GM12878 (cell line): Measurements from ENCODE around the gene ANGPTL2. TPM values are rescaled to one million over a fixed set of nuclear protein-coding genes. Genes with fewer than 3 reads are reported as not detected.

Experiments
- BHLHE40 ChIP-seq, 2 experiments: fragments of 450-650 bp in 1 of 2; IDR thresholded peaks; 2 replicates each; pipeline ENCODE4 v1.6.1; 2011 to 2017; ENCODE audit warnings: low read depth in 2 of 2, borderline replicate concordance in 1 of 2, improper control_type of control experiment in 1 of 2, low read length in 1 of 2, mild to moderate bottlenecking in 1 of 2
- CHD1 ChIP-seq: IDR thresholded peaks from 2 replicates; pipeline ENCODE4 v1.6.1; 2012; ENCODE audit warnings: low read depth, low read length, improper control_type of control experiment
- EGR1 ChIP-seq, 2 experiments: IDR thresholded peaks; 1 replicate in 1 of 2; 2 replicates in 1 of 2; pipeline ENCODE4 v1.6.1; 2011 to 2012; ENCODE audit warnings: low read depth in 2 of 2, low read length in 2 of 2, borderline replicate concordance in 1 of 2, mild to moderate bottlenecking in 1 of 2, moderate library complexity in 1 of 2
- HSF1 ChIP-seq: fragments of 150-350 bp; IDR thresholded peaks from 2 replicates; pipeline ENCODE4 v1.6.1; 2014; ENCODE audit warnings: mild to moderate bottlenecking, low read depth, low read length
- KAT2A ChIP-seq: conservative IDR thresholded peaks from 2 replicates; pipeline ENCODE4 v1.6.1; 2011; ENCODE audit warnings: low read depth, low read length; ENCODE audit not compliant: control insufficient read depth
- KLF5 ChIP-seq: fragments of 450-650 bp; IDR thresholded peaks from 2 replicates; pipeline ENCODE4 v1.6.1; 2014; ENCODE audit warnings: mild to moderate bottlenecking; ENCODE audit not compliant: partially characterized antibody
- MYC ChIP-seq: IDR thresholded peaks from 2 replicates; pipeline ENCODE4 v1.6.1; 2011; ENCODE audit warnings: mild to moderate bottlenecking, low read length, moderate library complexity, inconsistent platforms; ENCODE audit not compliant: insufficient read depth, insufficient replicate concordance, insufficient read length, severe bottlenecking
- NRF1 ChIP-seq: conservative IDR thresholded peaks from 2 replicates; pipeline ENCODE4 v1.6.1; 2011; ENCODE audit warnings: mild to moderate bottlenecking, low read depth, low read length, improper control_type of control experiment
- RAD51 ChIP-seq: fragments of 450-650 bp; IDR thresholded peaks from 2 replicates; pipeline ENCODE4 v1.6.1; 2016; ENCODE audit warnings: moderate library complexity, mild to moderate bottlenecking, inconsistent platforms
- RB1 ChIP-seq: fragments of 450-650 bp; formaldehyde crosslinking; IDR thresholded peaks from 2 replicates; pipeline ENCODE4 v1.6.1; 2017; ENCODE audit warnings: mild to moderate bottlenecking, borderline replicate concordance
- RUNX3 ChIP-seq: IDR thresholded peaks from 2 replicates; pipeline ENCODE4 v1.6.1; 2012; ENCODE audit warnings: low read length, inconsistent platforms
- SMARCA5 ChIP-seq: fragments of 450-650 bp; IDR thresholded peaks from 2 replicates; pipeline ENCODE4 v1.6.1; 2017; ENCODE audit warnings: mild to moderate bottlenecking
- TARDBP ChIP-seq: IDR thresholded peaks from 2 replicates; pipeline ENCODE4 v1.6.1; 2016; ENCODE audit warnings: borderline replicate concordance
- polyA plus RNA-seq, 11 experiments: library from polyadenylated mRNA; depleted of rRNA in 4 of 11; unstranded in 6 of 11; stranded (reverse) in 5 of 11; fragments of >200 nt; fragmentation: Nextera tagmentation in 4 of 11; fragmentation: Illumina TruSeq in 1 of 11; extraction: Ambion mirVana in 4 of 11; extraction: Trizol in 1 of 11; gene quantifications; 1 replicate in 1 of 11; 2 replicates in 10 of 11; pipeline versions ENCODE4 v1.2.1 to v1.2.3, GENCODE V29; 2011 to 2016; ENCODE audit warnings: inconsistent platforms in 2 of 11, missing spikeins in 2 of 11, low read depth in 1 of 11
- total RNA-seq, 4 experiments: library from RNA; depleted of rRNA in 3 of 4; stranded (reverse); fragments of >200 nt in 3 of 4; fragmentation: Illumina TruSeq in 1 of 4; extraction: Trizol in 1 of 4; gene quantifications; 2 replicates each; pipeline versions ENCODE4 v1.2.1 to v1.2.3, GENCODE V29; 2013 to 2021
- TF ChIP-seq, protein P1 (sequence below): fragments of 150-350 bp; IDR thresholded peaks from 2 replicates; pipeline ENCODE4 v1.6.1; 2016; ENCODE audit warnings: low read depth, low read length
- TF ChIP-seq, protein P2 (sequence below): fragments of 450-650 bp; IDR thresholded peaks from 2 replicates; pipeline ENCODE4 v1.6.1; 2016; ENCODE audit warnings: mild to moderate bottlenecking, moderate library complexity, borderline replicate concordance
- TF ChIP-seq, protein P3 (sequence below): fragments of 450-650 bp; formaldehyde crosslinking; IDR thresholded peaks from 2 replicates; pipeline ENCODE4 v1.4.0; 2022; ENCODE audit warnings: mild to moderate bottlenecking, moderate library complexity
- TF ChIP-seq, protein P4 (sequence below): IDR thresholded peaks from 2 replicates; pipeline ENCODE4 v1.6.1; 2011; ENCODE audit warnings: low read depth, mild to moderate bottlenecking, low read length, moderate library complexity, borderline replicate concordance; ENCODE audit errors: extremely low read depth

ANGPTL2 gene
- total and polyA plus RNA-seq, 10 of the 15 experiments (the other 5 are each of a cell fraction or from before 2014, with no cell fraction given): 0.13 to 2.6 (median 0.82) TPM; not detected in 1

GRCh38 chr9:127170652-127171051 is 48.2 kb upstream of the ANGPTL2 start (continued):
- no peak for TF ChIP-seq EGR1 (IDR thresholded peaks at IDR 0.05; ENCODE audit: borderline replicate concordance in 1 of 2, low read depth in 2 of 2, low read length in 2 of 2)
- no peak for TF ChIP-seq NRF1
- TF ChIP-seq BHLHE40 (IDR thresholded peaks at IDR 0.05; ENCODE audit: borderline replicate concordance in 1 of 2, low read depth in 2 of 2, low read length in 1 of 2): peak; percentile 87 to 92; a peak in 3 of 4 replicates
- TF ChIP-seq, protein P1, sequence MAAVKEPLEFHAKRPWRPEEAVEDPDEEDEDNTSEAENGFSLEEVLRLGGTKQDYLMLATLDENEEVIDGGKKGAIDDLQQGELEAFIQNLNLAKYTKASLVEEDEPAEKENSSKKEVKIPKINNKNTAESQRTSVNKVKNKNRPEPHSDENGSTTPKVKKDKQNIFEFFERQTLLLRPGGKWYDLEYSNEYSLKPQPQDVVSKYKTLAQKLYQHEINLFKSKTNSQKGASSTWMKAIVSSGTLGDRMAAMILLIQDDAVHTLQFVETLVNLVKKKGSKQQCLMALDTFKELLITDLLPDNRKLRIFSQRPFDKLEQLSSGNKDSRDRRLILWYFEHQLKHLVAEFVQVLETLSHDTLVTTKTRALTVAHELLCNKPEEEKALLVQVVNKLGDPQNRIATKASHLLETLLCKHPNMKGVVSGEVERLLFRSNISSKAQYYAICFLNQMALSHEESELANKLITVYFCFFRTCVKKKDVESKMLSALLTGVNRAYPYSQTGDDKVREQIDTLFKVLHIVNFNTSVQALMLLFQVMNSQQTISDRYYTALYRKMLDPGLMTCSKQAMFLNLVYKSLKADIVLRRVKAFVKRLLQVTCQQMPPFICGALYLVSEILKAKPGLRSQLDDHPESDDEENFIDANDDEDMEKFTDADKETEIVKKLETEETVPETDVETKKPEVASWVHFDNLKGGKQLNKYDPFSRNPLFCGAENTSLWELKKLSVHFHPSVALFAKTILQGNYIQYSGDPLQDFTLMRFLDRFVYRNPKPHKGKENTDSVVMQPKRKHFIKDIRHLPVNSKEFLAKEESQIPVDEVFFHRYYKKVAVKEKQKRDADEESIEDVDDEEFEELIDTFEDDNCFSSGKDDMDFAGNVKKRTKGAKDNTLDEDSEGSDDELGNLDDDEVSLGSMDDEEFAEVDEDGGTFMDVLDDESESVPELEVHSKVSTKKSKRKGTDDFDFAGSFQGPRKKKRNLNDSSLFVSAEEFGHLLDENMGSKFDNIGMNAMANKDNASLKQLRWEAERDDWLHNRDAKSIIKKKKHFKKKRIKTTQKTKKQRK: no peak
- TF ChIP-seq KAT2A: no peak
- no peak for TF ChIP-seq TARDBP
- no peak for TF ChIP-seq CHD1
- TF ChIP-seq KLF5: no peak
- TF ChIP-seq, protein P2, sequence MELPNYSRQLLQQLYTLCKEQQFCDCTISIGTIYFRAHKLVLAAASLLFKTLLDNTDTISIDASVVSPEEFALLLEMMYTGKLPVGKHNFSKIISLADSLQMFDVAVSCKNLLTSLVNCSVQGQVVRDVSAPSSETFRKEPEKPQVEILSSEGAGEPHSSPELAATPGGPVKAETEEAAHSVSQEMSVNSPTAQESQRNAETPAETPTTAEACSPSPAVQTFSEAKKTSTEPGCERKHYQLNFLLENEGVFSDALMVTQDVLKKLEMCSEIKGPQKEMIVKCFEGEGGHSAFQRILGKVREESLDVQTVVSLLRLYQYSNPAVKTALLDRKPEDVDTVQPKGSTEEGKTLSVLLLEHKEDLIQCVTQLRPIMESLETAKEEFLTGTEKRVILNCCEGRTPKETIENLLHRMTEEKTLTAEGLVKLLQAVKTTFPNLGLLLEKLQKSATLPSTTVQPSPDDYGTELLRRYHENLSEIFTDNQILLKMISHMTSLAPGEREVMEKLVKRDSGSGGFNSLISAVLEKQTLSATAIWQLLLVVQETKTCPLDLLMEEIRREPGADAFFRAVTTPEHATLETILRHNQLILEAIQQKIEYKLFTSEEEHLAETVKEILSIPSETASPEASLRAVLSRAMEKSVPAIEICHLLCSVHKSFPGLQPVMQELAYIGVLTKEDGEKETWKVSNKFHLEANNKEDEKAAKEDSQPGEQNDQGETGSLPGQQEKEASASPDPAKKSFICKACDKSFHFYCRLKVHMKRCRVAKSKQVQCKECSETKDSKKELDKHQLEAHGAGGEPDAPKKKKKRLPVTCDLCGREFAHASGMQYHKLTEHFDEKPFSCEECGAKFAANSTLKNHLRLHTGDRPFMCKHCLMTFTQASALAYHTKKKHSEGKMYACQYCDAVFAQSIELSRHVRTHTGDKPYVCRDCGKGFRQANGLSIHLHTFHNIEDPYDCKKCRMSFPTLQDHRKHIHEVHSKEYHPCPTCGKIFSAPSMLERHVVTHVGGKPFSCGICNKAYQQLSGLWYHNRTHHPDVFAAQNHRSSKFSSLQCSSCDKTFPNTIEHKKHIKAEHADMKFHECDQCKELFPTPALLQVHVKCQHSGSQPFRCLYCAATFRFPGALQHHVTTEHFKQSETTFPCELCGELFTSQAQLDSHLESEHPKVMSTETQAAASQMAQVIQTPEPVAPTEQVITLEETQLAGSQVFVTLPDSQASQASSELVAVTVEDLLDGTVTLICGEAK: no peak
- TF ChIP-seq, protein P3, sequence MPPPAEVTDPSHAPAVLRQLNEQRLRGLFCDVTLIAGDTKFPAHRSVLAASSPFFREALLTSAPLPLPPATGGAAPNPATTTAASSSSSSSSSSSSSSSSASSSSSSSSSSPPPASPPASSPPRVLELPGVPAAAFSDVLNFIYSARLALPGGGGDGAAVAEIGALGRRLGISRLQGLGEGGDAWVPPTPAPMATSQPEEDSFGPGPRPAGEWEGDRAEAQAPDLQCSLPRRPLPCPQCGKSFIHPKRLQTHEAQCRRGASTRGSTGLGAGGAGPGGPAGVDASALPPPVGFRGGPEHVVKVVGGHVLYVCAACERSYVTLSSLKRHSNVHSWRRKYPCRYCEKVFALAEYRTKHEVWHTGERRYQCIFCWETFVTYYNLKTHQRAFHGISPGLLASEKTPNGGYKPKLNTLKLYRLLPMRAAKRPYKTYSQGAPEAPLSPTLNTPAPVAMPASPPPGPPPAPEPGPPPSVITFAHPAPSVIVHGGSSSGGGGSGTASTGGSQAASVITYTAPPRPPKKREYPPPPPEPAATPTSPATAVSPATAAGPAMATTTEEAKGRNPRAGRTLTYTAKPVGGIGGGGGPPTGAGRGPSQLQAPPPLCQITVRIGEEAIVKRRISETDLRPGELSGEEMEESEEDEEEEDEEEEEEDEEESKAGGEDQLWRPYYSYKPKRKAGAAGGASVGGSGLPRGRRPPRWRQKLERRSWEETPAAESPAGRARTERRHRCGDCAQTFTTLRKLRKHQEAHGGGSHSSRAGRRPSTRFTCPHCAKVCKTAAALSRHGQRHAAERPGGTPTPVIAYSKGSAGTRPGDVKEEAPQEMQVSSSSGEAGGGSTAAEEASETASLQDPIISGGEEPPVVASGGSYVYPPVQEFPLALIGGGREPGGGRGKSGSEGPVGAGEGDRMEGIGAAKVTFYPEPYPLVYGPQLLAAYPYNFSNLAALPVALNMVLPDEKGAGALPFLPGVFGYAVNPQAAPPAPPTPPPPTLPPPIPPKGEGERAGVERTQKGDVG: no peak
- no peak for TF ChIP-seq MYC
- TF ChIP-seq SMARCA5: 0 out of 2 replicates have a peak, but pooled peaks have one; percentile 14
- no peak for TF ChIP-seq RAD51
- TF ChIP-seq, protein P4, sequence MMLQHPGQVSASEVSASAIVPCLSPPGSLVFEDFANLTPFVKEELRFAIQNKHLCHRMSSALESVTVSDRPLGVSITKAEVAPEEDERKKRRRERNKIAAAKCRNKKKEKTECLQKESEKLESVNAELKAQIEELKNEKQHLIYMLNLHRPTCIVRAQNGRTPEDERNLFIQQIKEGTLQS: no peak
- peak; percentile 86 for TF ChIP-seq RUNX3
- TF ChIP-seq RB1: peak; percentile 99; the same call in 1 of the 2 replicates
- TF ChIP-seq HSF1: no peak
